GM12865 (cell line): ENCODE results near the gene CLIC4.

Experiments
- DNase-seq: peaks from one replicate; pipeline ENCODE4 v3.0.0; 2010; ENCODE audit warnings: low read depth
- H3K4me3 ChIP-seq: 2 replicates; pipeline ENCODE4 v1.5.1; 2011; ENCODE audit warnings: mild to moderate bottlenecking, low read depth, low read length, control low read depth
- TF ChIP-seq, protein P1 (sequence below): IDR thresholded peaks from 2 replicates; pipeline ENCODE4 v1.5.1; 2011; ENCODE audit warnings: low read length, control low read depth, low read depth, inconsistent platforms; ENCODE audit not compliant: insufficient read depth; ENCODE audit errors: missing control alignments

The CLIC4 gene

GRCh38 chr1:24713176-24713575, 32.1 kb upstream of the CLIC4 start:
- no peak overlapping the region for H3K4me3 ChIP-seq
- TF ChIP-seq, protein P1, sequence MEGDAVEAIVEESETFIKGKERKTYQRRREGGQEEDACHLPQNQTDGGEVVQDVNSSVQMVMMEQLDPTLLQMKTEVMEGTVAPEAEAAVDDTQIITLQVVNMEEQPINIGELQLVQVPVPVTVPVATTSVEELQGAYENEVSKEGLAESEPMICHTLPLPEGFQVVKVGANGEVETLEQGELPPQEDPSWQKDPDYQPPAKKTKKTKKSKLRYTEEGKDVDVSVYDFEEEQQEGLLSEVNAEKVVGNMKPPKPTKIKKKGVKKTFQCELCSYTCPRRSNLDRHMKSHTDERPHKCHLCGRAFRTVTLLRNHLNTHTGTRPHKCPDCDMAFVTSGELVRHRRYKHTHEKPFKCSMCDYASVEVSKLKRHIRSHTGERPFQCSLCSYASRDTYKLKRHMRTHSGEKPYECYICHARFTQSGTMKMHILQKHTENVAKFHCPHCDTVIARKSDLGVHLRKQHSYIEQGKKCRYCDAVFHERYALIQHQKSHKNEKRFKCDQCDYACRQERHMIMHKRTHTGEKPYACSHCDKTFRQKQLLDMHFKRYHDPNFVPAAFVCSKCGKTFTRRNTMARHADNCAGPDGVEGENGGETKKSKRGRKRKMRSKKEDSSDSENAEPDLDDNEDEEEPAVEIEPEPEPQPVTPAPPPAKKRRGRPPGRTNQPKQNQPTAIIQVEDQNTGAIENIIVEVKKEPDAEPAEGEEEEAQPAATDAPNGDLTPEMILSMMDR = no peak
- DNase-seq = no peak

DNA sequence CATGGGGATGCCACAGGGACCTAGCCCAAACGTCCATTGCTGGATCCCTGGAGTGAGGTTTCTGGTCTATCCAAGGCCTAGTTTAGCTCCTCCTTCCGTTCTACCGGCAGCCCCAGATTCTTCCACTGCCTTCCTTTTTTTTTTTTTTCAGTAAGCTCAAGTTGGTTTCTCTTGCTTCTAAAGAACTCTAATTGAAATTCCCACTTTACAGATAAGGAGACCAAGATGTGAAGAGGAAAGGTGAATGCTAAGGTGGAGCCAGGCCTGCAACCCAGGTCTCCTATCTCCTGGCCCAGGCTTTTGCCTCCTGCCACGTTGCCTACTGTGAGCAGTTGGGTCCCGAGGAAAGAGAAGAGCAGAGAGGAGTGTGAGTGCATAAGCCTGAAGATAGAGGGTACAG, 31.5 kb upstream of the CLIC4 start:
- no peak for DNase-seq
- H3K4me3 ChIP-seq = no peak overlapping the region
- TF ChIP-seq, protein P1 = no peak

GRCh38 chr1:24714859-24715520, 30.3 kb upstream of the CLIC4 start:
- no peak for DNase-seq
- TF ChIP-seq, protein P1 = no peak
- H3K4me3 ChIP-seq = no peak overlapping the region

DNA sequence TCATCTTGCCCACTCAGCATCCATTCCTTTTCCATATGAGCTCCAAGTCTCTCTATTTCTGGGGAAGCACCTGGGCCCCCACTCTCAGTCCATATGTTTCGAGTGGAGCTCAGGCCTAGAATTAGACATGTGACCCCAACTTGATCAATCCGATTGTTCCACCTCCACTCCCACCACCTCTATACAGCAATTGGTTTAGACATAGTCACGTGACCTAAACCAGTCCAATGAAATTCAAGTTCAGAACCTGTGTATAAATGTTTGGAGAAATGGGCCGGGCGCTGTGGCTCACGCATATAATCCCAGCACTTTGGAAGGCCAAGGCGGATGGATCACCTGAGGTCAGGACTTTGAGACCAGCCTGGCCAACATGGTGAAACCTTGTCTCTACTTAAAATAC, 29.6 kb upstream of the CLIC4 start:
- DNase-seq = no peak
- no peak overlapping the region for H3K4me3 ChIP-seq
- TF ChIP-seq, protein P1 = no peak

DNA sequence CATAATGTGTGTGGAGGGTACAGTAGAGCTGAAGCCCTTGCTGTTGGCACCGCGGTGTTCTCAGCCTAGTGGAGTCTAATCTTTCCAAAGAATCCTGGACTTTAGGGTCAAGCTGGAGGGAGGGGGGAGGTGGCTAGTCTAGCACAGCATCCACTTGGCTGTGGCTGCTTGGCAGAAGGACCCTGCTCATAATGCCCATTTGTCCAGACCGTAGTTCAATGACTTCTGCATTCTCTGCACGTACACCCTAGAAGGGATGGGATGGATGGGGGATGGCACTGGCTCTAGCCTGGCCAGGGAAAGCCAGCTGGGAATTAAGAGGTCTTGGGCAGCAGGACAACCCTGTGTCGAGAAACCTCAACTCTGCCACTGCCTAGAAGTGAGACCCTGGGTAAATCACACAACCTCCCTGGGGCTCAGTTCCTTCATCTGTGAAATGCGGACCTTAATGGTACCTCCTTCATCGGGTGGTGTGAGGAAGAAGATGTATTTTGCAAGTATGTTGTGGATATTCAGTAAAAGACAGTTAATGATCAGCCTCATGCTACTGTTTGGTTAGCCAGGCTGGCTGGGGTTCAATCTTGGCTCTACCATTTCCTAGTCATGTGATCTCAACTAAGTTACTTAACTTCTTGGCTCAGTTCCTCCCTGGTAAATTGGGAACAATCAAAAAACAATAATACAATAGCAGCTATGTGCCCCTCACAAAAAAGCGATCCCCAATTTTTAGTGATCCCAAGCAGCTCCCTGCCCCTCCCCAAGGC, 27.2 kb upstream of the CLIC4 start:
- H3K4me3 ChIP-seq = no peak overlapping the region
- TF ChIP-seq, protein P1 = no peak
- no peak for DNase-seq

GRCh38 chr1:24720152-24720551, 25.1 kb upstream of the CLIC4 start:
- no peak for DNase-seq
- H3K4me3 ChIP-seq = no peak overlapping the region
- TF ChIP-seq, protein P1 = no peak
